ENCODE measurements around the gene SLC6A6.

DNA sequence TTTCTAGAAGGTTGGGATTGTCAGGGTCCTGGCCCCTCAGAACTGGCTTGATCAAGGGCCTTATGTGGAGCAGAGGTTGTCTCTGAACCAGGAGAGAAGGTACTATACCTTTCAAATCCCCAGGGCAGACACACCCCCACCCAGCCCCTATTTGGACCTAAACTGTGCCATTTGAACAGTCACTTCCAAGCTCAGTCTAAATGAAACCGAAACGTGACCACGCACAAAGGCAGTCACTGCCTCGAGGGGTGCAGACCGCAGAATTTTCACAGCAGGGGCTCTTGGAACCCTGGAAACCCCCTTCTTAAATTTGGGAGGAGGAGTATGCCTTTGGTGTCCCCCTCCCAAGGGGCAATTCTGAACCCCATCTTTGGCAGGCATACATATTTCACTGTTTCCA, 84.1 kb downstream of the SLC6A6 start:
- TF ChIP-seq YY1 (IDR thresholded peaks at IDR 0.05; ENCODE audit: insufficient read depth, insufficient read length) (no peak), ZNF274 (IDR thresholded peaks at IDR 0.05; ENCODE audit: low read depth, low read length) (no peak)
